Liver (tissue), 2 donors: ENCODE data around the gene PDGFB.

Experiments
- CTCF ChIP-seq: fragments of 150-350 bp; IDR thresholded peaks from 2 replicates; pipeline ENCODE4 v1.5.1; 2017; ENCODE audit warnings: improper control_type of control experiment, low read depth, low read length; ENCODE audit not compliant: missing input control
- YY1 ChIP-seq: IDR thresholded peaks from 2 replicates; pipeline ENCODE4 v1.6.1; 2016; ENCODE audit warnings: antibody characterized with exemption, mild to moderate bottlenecking
- ZBTB33 ChIP-seq: IDR thresholded peaks from 2 replicates; pipeline ENCODE4 v1.6.1; 2016; ENCODE audit warnings: antibody characterized with exemption
- donor health status: healthy.

GRCh38 chr22:39237318-39238100 is 7.3 kb downstream of the PDGFB start:
- TF ChIP-seq YY1 (no peak), ZBTB33 (no peak), CTCF (no peak)
